ENCODE measurements around the gene MGLL.
"Not testable (repeated sequence)": the region's sequence is repeated elsewhere in the genome, so short reads cannot be mapped to it uniquely, and the experiment has no call there.

Gene MGLL

DNA sequence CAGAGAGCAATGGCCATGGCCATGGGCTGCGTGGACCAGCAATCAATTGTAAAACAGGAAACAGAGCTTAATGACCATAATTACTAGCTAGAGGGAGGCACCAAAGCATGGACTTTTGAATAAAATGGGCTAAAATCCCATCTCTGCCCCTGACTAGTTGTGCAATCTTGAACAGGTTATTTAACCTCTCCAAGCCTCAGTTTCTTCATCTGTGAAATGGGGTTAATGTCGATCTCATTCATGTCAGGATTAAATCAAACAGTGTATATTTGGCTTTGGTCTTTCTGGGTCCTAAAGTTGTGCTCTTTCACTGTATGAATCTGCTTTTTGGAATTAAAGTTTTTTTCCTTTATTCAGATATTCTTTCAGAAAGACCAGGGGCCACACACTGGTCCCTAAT lies 113.5 kb downstream of the MGLL start:
- no peak for DNase-seq (ENCODE audit: low read depth)

DNA sequence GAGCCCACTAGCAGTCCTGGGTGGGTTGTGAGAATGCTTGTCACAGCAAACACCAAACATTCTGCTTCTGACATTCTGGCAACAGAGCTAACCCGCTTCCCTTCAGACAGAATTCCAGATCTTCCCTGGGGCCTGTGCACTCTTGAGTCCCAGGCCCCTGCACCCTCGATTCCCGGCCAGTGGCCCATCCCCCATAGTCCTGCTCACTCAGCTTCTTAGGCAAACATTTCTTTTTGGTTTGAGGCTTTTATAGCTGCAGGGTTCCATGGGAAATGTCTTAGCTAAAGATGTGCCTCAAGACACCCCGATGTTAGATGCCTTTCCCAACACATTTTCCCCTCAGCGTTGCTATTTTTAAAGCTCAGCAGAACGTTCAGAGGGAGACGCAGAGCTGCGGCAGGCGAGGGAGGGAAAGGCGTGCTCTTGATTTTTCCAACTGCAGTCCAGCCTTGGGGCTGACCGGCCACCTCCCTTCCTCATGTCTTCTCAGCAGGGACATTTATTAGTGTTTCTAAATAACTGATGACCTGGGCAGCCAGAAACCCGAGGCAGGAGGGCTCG lies 114.4 kb downstream of the MGLL start:
- no peak for DNase-seq (ENCODE audit: low read depth)

GRCh38 chr3:127706785-127707351 lies 115.4 kb downstream of the MGLL start:
- DNase-seq (ENCODE audit: low read depth), result no peak

DNA sequence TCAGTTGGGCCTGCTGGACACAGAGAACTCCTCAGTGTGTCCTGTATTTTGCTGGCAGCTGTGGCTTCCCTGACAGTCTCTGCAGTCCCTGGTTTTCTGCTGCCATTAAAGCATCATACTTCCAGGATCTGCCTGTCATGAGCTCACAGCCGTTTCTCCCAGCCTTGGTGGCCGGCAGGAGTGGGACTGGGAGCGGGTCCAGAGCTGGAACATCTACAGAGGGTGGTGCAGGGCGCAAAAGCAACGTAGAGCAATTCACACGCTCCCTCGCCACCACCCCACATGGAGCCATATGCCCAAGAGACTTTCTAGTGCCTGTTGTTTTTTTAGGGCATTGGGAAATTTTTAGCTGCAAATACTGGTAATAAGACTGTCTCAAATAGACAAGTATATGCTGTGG lies 116.0 kb downstream of the MGLL start:
- no peak for DNase-seq (ENCODE audit: low read depth)

GRCh38 chr3:127704840-127705239 lies 117.5 kb downstream of the MGLL start:
- not testable (repeated sequence) for DNase-seq (ENCODE audit: low read depth)

DNA sequence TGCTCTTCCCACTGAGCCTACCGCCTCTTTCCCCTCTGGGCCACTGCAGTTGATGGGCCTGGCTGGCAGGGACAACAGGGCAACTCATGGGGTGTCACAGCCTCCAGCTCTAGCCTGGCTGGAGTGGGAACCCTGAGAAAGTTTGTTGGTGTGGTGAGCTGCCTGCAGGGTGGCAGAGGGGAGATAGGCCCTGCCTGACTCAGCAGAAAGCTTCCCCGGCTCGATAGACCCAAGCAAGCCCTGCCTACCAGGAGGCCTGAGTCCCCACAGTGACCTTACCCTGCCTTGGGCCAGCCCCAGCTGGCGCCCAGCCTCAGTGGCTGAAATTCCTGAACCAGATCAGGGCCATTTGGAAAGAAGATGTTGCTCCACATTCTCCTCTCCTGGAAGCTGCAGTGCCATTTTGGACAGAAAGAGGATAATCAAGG lies 120.2 kb downstream of the MGLL start:
- DNase-seq (ENCODE audit: low read depth), result no peak

GRCh38 chr3:127701280-127701911 lies 120.9 kb downstream of the MGLL start:
- DNase-seq (ENCODE audit: low read depth), result no peak

GRCh38 chr3:127700406-127700805 lies 121.9 kb downstream of the MGLL start:
- no peak for DNase-seq (ENCODE audit: low read depth)

- DNase-seq (ENCODE audit: low read depth), result no peak
Observed at GRCh38 chr3:127699416-127700300, 122.7 kb downstream of the MGLL start.

DNA sequence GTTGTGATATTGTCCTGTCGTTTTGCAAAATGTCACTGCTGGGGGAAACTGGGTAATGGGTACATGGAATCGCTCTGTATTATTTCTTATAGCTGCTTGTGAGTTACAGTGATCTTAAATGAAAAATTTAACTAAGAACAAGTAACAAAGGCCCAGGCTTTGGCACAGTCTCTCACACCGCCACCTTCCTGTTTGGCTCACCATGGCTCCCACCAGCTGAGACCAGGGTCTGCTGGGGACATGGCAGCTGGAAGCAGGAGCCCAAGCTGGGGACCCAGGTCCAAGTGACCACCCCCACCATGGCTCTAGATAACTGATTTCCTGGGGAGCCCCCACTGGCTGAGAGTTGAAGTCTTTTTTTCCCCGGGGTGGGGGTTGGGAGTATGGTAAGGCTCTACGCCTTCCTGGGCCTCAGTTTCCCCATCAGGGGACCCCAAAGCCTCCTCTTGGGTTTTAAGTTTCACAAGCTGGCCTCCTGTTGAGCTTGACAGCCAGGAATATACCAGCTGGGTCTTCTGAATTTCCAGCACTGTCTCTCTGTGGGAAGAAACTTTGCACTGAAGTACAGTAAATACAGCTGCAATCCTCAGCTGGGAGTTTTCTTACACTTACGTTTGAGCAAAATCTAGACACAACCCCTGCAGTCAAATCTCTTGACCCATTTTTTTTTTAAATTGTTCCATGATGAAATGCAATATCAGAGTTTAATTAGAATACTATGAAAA lies 123.5 kb downstream of the MGLL start:
- DNase-seq (ENCODE audit: low read depth), result no peak

DNA sequence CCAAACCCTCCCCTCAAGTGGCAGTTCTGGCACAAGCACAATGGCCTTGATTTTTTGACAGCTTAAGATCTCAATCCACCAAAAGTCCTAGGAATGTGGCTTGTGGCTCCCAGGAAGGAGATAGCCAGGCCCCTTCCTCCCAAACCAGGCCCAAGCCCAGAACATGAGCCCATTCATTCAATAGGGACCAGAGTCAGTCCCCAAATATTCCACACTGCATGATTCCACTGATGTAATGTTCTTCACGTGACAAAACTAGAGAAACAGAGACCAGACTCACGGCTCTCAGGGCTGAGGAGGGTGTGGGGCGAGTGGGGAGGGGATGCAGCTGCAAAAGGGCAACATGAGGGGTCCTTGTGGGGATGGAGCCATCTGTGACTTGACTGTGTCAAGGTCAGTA lies 124.0 kb downstream of the MGLL start:
- DNase-seq (ENCODE audit: low read depth), result no peak

DNA sequence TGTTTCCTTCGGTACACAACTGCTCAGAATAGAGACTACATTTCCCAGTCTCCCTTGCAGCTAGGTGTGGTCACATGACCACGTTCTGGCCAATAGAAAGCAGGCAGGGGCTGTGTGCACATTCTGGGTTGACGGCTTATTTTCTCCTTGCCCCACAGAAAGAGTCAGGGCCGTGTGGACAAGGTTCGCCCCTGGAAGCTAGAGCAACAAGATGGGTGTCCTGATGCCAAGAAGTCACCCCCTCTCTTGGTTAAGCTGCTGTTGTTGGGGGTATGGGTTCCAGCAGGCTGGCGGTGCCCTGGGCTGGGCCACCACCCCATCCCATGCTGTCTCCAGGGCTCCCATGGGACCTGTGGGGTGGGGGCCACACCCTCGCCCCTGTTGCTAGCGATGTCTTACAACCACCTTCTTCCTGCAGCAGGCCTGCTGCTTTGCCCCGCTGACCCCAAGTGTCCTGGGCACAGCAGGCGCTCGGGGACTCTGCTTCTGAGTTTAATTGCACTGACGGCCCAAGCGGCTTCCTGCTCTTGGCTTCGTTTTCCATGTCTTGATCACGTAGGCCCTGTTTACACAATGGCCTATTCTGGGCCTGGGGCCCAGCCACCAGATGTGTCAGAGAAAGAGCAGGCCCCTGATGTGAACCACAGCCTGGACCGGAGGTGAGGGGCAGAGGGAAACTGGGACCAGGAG lies 124.6 kb downstream of the MGLL start:
- peak; percentile 29 for DNase-seq (ENCODE audit: low read depth)

DNA sequence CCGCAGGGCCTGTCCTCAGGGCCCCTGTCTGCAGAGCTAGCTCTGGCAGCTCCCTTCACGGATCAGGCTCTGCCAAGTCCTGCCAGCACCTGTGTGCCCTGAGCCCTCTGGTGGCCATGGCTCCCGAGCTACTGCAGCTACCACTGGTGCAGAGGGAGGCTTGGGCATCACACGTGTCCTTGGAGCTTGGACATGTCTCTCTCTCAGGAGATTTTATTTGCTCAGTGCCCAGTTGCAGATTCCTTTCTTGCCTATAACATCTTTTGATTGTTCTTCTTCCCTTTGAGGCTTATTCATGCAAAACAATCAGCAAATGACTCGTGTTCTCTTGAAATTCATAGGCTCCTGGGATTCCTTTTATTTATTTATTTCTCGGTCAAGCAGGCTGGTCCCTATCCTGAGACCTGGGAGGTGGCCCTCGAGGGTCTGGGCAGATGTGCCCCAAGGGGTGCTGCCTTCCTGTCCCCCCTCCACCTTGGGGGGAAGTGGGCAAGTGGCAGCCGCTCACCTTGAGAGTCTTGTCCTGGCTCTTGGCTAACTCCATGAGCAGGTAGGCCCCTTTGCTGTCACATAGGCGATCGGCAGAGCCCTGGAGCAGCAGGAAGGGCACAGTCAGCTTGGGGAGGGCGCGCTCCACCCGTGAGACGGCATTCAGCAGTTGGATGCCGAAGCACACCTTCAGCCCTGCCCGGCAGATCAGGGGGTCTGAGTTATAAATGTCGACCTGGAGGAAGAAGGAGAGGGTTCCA lies 127.7 kb downstream of the MGLL start:
- peak; percentile 23 for DNase-seq (ENCODE audit: low read depth)

DNA sequence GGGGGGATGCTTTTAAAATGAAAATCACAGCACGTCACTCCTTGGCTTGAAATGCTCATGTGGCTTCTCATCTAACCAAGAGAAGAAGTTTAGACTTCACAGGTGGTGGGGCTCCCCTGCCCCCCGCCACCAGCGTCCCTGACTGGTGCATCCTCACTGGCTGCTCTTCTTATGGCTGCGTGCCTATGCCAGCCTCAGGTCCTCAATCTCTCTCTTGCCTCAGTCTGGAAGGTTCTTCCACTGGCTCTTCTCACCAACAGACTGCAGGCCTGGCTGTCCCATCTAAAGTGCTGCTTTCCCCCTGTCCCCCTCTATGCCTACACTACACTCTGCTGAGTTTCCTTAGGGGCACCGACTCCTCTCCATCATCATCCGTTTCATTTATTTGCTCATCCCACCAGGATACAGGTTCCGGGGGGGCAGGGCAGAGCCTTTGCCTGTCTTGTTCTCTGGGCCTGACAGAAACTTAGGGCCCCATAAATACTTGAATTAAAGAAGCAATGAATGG lies 128.9 kb downstream of the MGLL start:
- DNase-seq (ENCODE audit: low read depth), result no peak

- DNase-seq (ENCODE audit: low read depth), result no peak
Observed at GRCh38 chr3:127692501-127693335, 129.6 kb downstream of the MGLL start.

DNA sequence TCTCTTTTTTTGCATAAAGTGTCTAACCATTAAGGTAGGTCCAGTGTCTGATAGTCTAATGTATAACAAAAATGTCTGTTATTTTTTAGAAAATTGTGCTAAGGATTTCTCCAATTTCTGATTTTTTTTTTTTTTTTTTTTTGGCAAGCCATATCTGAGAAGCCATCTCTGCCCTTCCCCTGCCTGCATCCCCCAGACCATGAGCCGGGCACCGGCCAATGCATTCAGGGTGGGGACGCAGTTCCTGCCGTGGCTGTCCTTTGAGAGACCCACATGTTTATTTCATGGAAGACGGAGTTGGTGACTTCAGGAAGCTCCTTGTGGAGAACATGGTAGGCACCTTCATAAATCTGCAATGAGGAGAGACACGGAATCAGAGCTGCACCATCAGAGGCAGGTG lies 130.3 kb downstream of the MGLL start:
- no peak for DNase-seq (ENCODE audit: low read depth)

DNA sequence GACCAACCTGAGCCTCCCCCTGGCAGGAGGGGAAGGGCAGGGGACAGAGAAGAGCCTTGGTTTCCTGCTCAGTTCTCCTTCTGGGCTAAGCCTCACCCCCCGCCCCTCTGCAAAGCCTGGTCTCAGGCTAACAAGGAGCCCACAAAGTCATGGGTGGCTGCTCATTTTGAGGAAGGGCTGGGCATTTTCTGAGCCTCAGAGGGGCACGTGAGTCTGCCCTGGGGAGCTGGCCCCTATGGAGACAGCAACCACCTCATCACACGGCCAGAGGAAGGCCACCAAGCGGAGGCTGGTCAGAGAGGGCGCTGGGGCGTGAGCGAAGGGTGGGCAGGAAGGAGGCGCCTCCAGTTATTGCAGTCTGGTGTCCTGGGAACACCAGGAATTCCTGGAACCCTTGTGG lies 130.8 kb downstream of the MGLL start:
- no peak for DNase-seq (ENCODE audit: low read depth)

- DNase-seq (ENCODE audit: low read depth), result no peak
Observed at GRCh38 chr3:127690823-127691452, 131.4 kb downstream of the MGLL start.

GRCh38 chr3:127690106-127690505 lies 132.2 kb downstream of the MGLL start:
- DNase-seq (ENCODE audit: low read depth), result no peak
